B cell (primary cell): ENCODE measurements around the gene CAMTA2. TPM values are rescaled to one million over a fixed set of nuclear protein-coding genes. Genes with fewer than 3 reads are reported as not detected.

Experiments
- ATAC-seq: fragments of 200-7000 bp; cut with Tn5 transposase; one replicate; pipeline ENCODE4 v1.10.0; 2021; ENCODE audit warnings: low read depth, mild to moderate bottlenecking, moderate number of reproducible peaks, moderate library complexity
- CTCF ChIA-PET: fragments of 350-600 bp; sonication (Branson Sonifier 250); formaldehyde crosslinking; loops from one replicate; lab custom pipeline; 2021; ENCODE audit warnings: antibody characterized with exemption, inconsistent platforms; lab: Charles Lee
- POLR2A ChIA-PET: fragments of 350-600 bp; sonication (Branson Sonifier 250); formaldehyde crosslinking; loops from one replicate; lab custom pipeline; 2021; ENCODE audit warnings: antibody characterized with exemption; lab: Charles Lee
- DNase-seq: peaks from one replicate; pipeline ENCODE4 v3.0.0; 2013
- H2AFZ ChIP-seq: 2 replicates; pipeline ENCODE4 v1.6.1; 2012; ENCODE audit warnings: mild to moderate bottlenecking, low read depth, low read length; ENCODE audit not compliant: insufficient read depth, poor library complexity, severe bottlenecking
- H3K27ac ChIP-seq, 2 donors: 1 replicate in 1 of 2; 2 replicates in 1 of 2; pipeline ENCODE4 v1.5.1; 2012 to 2013; ENCODE audit warnings: low read length in 2 of 2, mild to moderate bottlenecking in 2 of 2, moderate library complexity in 1 of 2
- H3K27me3 ChIP-seq, 4 experiments: fragments of 200-600 bp in 1 of 4; sonication (generic) in 1 of 4; replicated peaks in 1 of 4; 1 replicate in 2 of 4; 2 replicates in 2 of 4; pipeline versions ENCODE4 v1.6.1 to v1.7.0; 2013 to 2016; ENCODE audit warnings: low read length in 3 of 4, mild to moderate bottlenecking in 2 of 4, mixed read lengths in 1 of 4, moderate library complexity in 1 of 4; ENCODE audit not compliant: insufficient read depth in 4 of 4, control insufficient read depth in 3 of 4; ENCODE audit errors: control extremely low read depth in 1 of 4
- H3K36me3 ChIP-seq, 2 experiments: replicated peaks in 1 of 2; 1 replicate in 1 of 2; 2 replicates in 1 of 2; pipeline versions ENCODE4 v1.6.1 to v1.7.1; 2013; ENCODE audit warnings: low read length in 1 of 2; ENCODE audit not compliant: insufficient read depth in 2 of 2, control insufficient read depth in 1 of 2; ENCODE audit errors: control extremely low read depth in 1 of 2, extremely low read depth in 1 of 2
- H3K4me1 ChIP-seq, 2 donors: fragments of 200-600 bp in 1 of 2; sonication (generic) in 1 of 2; 1 replicate in 1 of 2; 2 replicates in 1 of 2; pipeline versions ENCODE4 v1.5.1 to v1.6.1; 2013 to 2017; ENCODE audit warnings: low read length in 2 of 2; ENCODE audit not compliant: control insufficient read depth in 2 of 2, insufficient read depth in 2 of 2
- H3K4me2 ChIP-seq: replicated peaks from 2 replicates; pipeline ENCODE3; 2012; ENCODE audit warnings: mild to moderate bottlenecking, low read depth, low read length; ENCODE audit not compliant: poor library complexity, severe bottlenecking
- H3K4me3 ChIP-seq, 5 experiments: fragments of 200-600 bp in 1 of 5; sonication (generic) in 1 of 5; 1 replicate in 3 of 5; 2 replicates in 2 of 5; pipeline versions ENCODE4 v1.5.1 to v1.7.0; 2011 to 2016; ENCODE audit warnings: low read length in 4 of 5, mild to moderate bottlenecking in 4 of 5, low read depth in 2 of 5, control low read depth in 1 of 5, moderate library complexity in 1 of 5; ENCODE audit not compliant: insufficient read depth in 1 of 5; ENCODE audit errors: control extremely low read depth in 1 of 5, extremely low read depth in 1 of 5
- H3K79me2 ChIP-seq: fragments of 200-600 bp; sonication (generic); one replicate; pipeline ENCODE4 v1.6.0; 2016; ENCODE audit warnings: low read length; ENCODE audit not compliant: control insufficient read depth, insufficient read depth
- H3K9ac ChIP-seq: fragments of 200-600 bp; sonication (generic); 2 replicates; pipeline ENCODE4 v1.6.1; 2017; ENCODE audit warnings: mild to moderate bottlenecking, low read length, moderate library complexity
- H3K9me3 ChIP-seq, 3 donors: one replicate each; pipeline versions ENCODE4 v1.6.1 to v1.7.1; 2013; ENCODE audit warnings: low read length in 2 of 3; ENCODE audit not compliant: control insufficient read depth in 2 of 3, insufficient read depth in 1 of 3; ENCODE audit errors: control extremely low read depth in 1 of 3
- H4K20me1 ChIP-seq: 2 replicates; pipeline ENCODE4 v1.6.0; 2012; ENCODE audit warnings: mild to moderate bottlenecking, low read length; ENCODE audit not compliant: insufficient read depth, control insufficient read depth, poor library complexity, severe bottlenecking
- H3K27ac Mint-ChIP-seq: one replicate; pipeline ENCODE4 v1.8.0; 2021; ENCODE audit warnings: mixed read lengths
- H3K27me3 Mint-ChIP-seq: one replicate; pipeline ENCODE4 v1.8.0; 2021; ENCODE audit warnings: mixed read lengths
- H3K4me1 Mint-ChIP-seq: one replicate; pipeline ENCODE4 v1.8.0; 2021; ENCODE audit warnings: mixed read lengths
- H3K4me3 Mint-ChIP-seq: one replicate; pipeline ENCODE4 v1.8.0; 2021; ENCODE audit warnings: mixed read lengths
- H3K9me3 Mint-ChIP-seq: one replicate; pipeline ENCODE4 v1.8.0; 2022; ENCODE audit warnings: mixed read lengths; ENCODE audit not compliant: insufficient read depth
- CTCF ChIP-seq: fragments of 200-600 bp; IDR thresholded peaks from one replicate; pipeline ENCODE4 v1.8.0; 2022; ENCODE audit warnings: antibody characterized with exemption, mild to moderate bottlenecking
- EZH2 ChIP-seq: IDR thresholded peaks from 2 replicates; pipeline ENCODE4 v1.6.1; 2012; ENCODE audit warnings: borderline replicate concordance, low read depth, mild to moderate bottlenecking, moderate library complexity, low read length; ENCODE audit not compliant: insufficient read depth, poor library complexity, severe bottlenecking
- WGBS: methylation state at CpG from one replicate; pipeline ENCODE4 v1.1.5; 2013; ENCODE audit warnings: missing lambda C conversion rate; ENCODE audit not compliant: insufficient coverage; 5-methylcytosine and 5-hydroxymethylcytosine counted together
- intact Hi-C: fragments of 100-400 bp; cut with micrococcal nuclease; formaldehyde crosslinking; loops from one replicate; pipeline ENCODE4 v1.10.0; 2022
- polyA plus RNA-seq: library from polyadenylated mRNA; depleted of rRNA; stranded (reverse); fragments of >200 nt; gene quantifications from 2 replicates; pipeline ENCODE4 v1.2.3, GENCODE V29; 2012
- total RNA-seq, 2 donors: library from RNA; stranded (reverse); fragments of 120-200 nt in 1 of 2; gene quantifications; 1 replicate in 1 of 2; 2 replicates in 1 of 2; pipeline versions ENCODE4 v1.2.3 to v1.2.4, GENCODE V29; 2013 to 2022

The CAMTA2 gene
- total and polyA plus RNA-seq, 2 donors (not counting 1 experiment from before 2014, with no cell fraction given): 48.3 to 57.9 TPM

GRCh38 chr17:4934173-4934979 is 53.1 kb downstream of the CAMTA2 start:
- H3K27me3 ChIP-seq: peaks cover 0 to 16% (median 3%) of the 10 kb centered on the region in 4 experiments
- peaks cover 41% of the 10 kb centered on the region for H3K4me1 Mint-ChIP-seq
- POLR2A ChIA-PET: interaction anchor here (0.5 to 1.1 kb wide), 2 partner anchors 28 to 33 kb away, joined by 3 read pairs; no protein-coding TSS in a partner anchor
- no peak for DNase-seq
- H3K27ac ChIP-seq: no peak overlapping the region
- H3K9ac ChIP-seq: no peak overlapping the region
- peaks cover 15% of the 10 kb centered on the region for H3K27me3 Mint-ChIP-seq
- no peak overlapping the region for H3K4me3 ChIP-seq
- H3K4me2 ChIP-seq: peak overlapping the region; percentile 34
- intact Hi-C loops: no loop called here
- no peak overlapping the region for H3K27ac Mint-ChIP-seq
- ATAC-seq: no peak
- H2AFZ ChIP-seq: no peak overlapping the region
- no peaks in the 10 kb centered on the region for H3K9me3 ChIP-seq
- WGBS: 1% methylated on average over 9 of the region's 14 CpGs
- H3K79me2 ChIP-seq: peaks cover 4% of the 10 kb centered on the region
- CTCF ChIA-PET: interaction anchor here (0.6 to 1.0 kb wide), 2 partner anchors 25 to 46 kb away, joined by 3 read pairs; no protein-coding TSS in a partner anchor
- no peaks in the 10 kb centered on the region for H3K9me3 Mint-ChIP-seq
- no peak overlapping the region for H3K4me3 Mint-ChIP-seq
- no peaks in the 10 kb centered on the region for H4K20me1 ChIP-seq
- TF ChIP-seq EZH2 (no peak), CTCF (no peak)
- H3K36me3 ChIP-seq: peaks cover 0 to 19% of the 10 kb centered on the region in 2 experiments
- peaks cover 19 to 28% of the 10 kb centered on the region in 2 donors for H3K4me1 ChIP-seq

DNA sequence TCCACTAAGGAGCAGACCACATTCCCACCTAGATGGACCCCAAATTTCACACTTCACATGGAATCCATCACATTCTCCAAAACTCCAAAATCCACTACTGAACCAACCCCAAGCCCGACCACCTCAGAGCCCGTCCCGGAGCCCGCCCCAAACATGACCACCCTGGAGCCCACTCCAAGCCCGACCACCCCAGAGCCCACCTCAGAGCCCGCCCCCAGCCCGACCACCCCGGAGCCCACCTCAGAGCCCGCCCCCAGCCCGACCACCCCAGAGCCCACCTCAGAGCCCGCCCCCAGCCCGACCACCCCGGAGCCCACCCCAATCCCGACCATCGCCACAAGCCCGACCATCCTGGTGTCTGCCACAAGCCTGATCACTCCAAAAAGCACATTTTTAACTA is 53.8 kb downstream of the CAMTA2 start:
- no peak overlapping the region for H3K27ac Mint-ChIP-seq
- DNase-seq (no peak), ATAC-seq (no peak)
- CTCF ChIA-PET: interaction anchor here (1.0 kb wide), 1 partner anchor 47 kb away, joined by 3 read pairs; no protein-coding TSS in a partner anchor
- Histone ChIP-seq H4K20me1 (no peaks in the 10 kb centered on the region), H3K4me3 (no peak overlapping the region), H3K79me2 (no peaks in the 10 kb centered on the region), H3K4me1 (peaks cover 12 to 21% of the 10 kb centered on the region in 2 donors), H3K9me3 (no peaks in the 10 kb centered on the region), H3K27me3 (peaks cover 0 to 16% (median 3%) of the 10 kb centered on the region in 4 experiments), H3K27ac (no peak overlapping the region), H3K4me2 (no peak overlapping the region), H2AFZ (no peak overlapping the region), H3K9ac (no peak overlapping the region), H3K36me3 (peaks cover 0 to 19% of the 10 kb centered on the region in 2 experiments)
- H3K4me3 Mint-ChIP-seq: no peak overlapping the region
- POLR2A ChIA-PET: interaction anchor here (0.5 kb wide), 1 partner anchor 29 kb away, joined by 3 read pairs; no protein-coding TSS in a partner anchor
- H3K27me3 Mint-ChIP-seq: peaks cover 15% of the 10 kb centered on the region
- 56% methylated on average over 11 of the region's 16 CpGs for WGBS
- intact Hi-C loops: no loop called here
- TF ChIP-seq CTCF: no peak
- no peak for TF ChIP-seq EZH2
- no peaks in the 10 kb centered on the region for H3K9me3 Mint-ChIP-seq
- peaks cover 35% of the 10 kb centered on the region for H3K4me1 Mint-ChIP-seq
